ENCODE data around the gene ZNF423.

Gene ZNF423

DNA sequence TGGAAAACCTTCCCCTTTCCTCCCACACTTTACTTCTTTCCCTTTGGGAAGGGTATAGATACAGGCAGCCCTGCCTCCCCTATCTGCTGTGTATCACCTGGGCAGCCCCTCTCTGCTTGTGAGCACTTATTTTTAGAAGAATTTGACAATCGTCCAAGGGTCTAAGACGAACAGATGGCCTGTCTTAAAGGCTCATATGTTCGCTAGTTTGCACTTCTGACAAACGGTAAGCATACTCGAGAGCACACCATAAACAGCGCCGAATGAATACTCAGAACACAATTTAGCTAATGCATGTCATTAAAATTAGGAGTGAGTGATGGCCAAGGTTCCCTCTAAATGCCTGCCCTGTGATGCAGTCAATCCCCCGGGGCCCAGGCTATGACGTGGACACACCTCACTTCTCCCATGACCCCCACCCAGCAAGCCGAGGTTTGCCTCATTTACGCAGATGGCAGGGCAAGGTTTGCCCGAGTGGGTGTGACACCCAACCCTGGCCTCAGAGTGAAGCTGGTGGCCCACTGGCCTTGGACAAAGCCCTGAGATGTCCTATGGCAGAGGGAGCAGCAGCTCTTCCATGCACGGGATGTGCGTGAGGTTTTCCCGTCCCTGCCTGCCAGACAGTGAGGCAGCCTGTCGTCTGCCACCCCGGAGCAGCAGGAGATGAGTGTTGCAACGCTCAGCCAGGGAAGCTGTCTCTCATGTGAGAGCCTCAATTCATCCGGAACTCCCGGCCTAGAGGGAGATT lies 357.1 kb downstream of the ZNF423 start:
- DNase-seq (ENCODE audit: low read depth in 1 of 2, low spot score in 1 of 2) = no peak

DNA sequence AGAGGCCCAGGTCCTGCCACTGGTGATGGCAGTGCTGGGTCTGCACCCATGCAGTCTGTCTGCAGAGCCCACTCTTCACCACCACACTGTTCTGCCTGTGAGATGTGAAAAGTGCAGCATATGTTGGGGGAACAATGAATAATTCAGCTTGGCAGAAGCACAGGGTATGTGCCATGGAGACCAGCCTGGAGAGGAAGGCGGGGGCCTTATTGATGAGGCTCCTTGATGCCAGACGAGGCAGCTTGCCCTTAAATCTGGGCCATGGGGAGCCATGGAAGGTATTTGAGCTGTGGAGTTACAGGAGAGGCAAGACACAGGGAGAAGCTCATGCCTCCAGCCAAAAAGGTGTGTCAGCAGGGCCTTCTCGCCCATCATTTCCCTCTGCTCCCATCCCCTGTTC lies 357.6 kb downstream of the ZNF423 start:
- no peak for DNase-seq (ENCODE audit: low read depth in 1 of 2, low spot score in 1 of 2)

- no peak for DNase-seq (ENCODE audit: low read depth in 1 of 2, low spot score in 1 of 2)
Measured at GRCh38 chr16:49497466-49497865, 358.4 kb downstream of the ZNF423 start.

DNA sequence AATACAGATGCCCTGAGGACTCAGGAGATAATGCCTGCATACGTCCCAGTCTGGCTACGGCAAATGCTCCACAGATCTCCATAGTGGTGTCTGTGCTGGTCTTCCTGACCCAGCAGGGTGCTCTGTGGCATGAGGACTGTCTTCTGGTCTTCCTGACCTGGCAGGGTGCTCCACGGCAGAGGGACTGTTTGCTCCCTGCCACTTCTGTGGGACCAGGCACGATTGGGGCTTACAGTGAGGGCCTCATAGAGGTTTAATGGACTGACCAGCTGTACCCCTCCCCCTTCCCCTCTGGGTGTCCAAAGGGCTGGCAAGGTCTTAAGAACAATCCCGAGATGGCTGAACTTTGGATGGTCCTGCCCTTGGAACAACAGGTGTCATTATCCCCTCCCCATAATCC lies 359.3 kb downstream of the ZNF423 start:
- DNase-seq (ENCODE audit: low read depth in 1 of 2, low spot score in 1 of 2) = no peak

DNA sequence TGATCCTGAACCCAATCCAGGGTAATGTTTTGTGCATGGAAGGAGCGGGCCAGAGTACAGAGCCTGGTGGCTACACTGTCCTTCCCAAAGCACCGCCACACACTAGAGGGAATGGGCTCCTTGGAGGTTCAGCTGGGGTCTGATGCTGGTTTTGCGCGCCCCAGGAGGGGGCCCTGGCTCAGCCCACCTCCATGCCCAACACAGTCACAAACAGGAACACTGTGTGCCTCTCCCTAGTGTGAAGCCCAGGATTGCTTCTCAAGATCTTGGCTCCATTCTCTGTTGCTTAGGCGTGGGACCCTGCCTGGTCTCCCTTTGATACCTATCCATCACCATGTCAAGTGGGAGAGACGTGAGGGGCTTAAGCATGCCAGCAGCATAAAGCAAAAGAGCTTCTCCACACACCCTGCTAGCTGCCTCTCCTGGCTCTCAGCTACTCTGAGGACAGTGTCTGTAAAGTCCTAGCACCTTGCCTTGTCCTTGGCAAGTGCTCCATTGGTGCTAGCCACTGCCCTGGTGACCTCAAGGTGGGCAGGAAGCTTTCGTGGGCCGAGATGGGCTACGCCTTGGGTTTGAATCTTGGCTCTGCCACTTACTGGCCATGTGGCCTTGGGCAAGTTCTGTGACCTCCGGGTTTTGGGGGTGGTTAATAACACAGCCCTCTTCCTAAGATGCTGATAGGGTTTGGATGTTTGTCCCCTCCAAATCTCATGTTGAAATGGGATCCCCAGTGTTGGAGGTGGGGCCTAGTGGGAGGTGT lies 360.1 kb downstream of the ZNF423 start:
- DNase-seq (ENCODE audit: low read depth in 1 of 2, low spot score in 1 of 2) = no peak

DNA sequence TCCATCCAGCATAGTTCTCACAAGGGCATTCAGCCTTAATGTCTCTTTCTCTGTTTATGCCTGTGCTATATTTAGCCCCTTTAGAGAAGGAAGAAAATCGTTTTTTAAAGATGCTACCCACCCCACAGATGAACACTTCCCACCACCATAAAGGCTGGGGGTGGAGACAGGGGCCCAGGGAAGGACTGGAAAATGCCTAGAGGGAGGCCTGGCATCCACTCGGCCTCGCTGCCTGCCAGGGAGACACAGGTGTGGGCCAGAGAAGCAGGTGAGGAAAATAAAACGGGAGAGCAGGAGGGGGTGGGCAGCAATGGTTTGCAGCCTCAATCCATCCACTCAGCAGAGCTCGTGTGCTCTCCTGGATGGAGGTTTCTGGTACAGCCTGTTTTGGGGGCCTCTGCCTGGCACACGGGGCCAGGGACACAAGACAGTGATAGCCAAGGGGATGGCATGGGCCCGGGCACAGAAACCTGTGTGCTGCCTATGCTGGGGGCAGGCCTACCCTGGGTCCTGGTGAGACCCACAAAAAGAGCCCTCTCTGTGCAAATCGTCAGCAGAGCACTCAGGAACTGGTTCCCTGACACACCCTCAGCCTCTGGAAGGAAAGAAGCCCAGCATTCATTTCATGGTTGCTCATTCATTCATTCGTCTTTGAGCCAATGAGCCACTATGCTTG lies 360.9 kb downstream of the ZNF423 start:
- DNase-seq (ENCODE audit: low read depth in 1 of 2, low spot score in 1 of 2) = no peak

GRCh38 chr16:49494474-49494873 lies 361.4 kb downstream of the ZNF423 start:
- DNase-seq (ENCODE audit: low read depth in 1 of 2, low spot score in 1 of 2) = no peak

- DNase-seq (ENCODE audit: low read depth in 1 of 2, low spot score in 1 of 2) = no peak
Measured at GRCh38 chr16:49493836-49494235, 362.1 kb downstream of the ZNF423 start.

DNA sequence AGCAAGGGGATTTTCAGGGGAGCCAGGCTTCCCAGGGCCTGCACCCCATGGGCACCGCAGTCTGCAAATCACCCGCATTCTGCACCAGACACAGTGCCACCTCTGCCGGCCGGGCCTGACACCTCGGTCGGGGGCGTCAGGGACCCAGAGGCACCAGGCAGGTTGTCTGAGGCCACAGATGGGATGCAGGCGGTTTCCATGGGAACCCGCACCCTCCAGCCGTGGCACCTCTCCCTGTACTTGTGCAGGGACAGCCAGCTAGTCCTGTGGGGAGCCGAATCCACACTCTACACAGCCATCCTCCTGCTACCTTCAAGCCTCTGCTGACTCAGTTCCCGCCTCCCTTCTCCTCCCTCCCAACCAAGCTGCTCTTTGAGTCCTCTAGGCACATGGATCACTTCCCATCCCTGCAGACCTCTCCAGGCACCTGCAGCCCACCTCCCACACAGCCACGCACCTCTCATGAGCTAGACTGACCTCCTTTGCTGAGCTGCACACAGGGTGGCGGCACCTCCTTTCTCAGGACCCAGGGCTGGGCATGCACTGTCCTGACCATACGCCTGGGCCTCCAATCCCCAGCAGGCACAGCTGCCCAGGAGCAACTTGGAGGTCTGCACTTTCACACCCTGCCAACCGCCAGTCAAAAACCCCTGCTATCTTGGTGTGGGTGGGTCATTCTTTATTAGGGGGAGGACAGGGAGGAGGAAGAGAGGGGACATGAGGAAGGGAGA lies 362.9 kb downstream of the ZNF423 start:
- no peak for DNase-seq (ENCODE audit: low read depth in 1 of 2, low spot score in 1 of 2)

DNA sequence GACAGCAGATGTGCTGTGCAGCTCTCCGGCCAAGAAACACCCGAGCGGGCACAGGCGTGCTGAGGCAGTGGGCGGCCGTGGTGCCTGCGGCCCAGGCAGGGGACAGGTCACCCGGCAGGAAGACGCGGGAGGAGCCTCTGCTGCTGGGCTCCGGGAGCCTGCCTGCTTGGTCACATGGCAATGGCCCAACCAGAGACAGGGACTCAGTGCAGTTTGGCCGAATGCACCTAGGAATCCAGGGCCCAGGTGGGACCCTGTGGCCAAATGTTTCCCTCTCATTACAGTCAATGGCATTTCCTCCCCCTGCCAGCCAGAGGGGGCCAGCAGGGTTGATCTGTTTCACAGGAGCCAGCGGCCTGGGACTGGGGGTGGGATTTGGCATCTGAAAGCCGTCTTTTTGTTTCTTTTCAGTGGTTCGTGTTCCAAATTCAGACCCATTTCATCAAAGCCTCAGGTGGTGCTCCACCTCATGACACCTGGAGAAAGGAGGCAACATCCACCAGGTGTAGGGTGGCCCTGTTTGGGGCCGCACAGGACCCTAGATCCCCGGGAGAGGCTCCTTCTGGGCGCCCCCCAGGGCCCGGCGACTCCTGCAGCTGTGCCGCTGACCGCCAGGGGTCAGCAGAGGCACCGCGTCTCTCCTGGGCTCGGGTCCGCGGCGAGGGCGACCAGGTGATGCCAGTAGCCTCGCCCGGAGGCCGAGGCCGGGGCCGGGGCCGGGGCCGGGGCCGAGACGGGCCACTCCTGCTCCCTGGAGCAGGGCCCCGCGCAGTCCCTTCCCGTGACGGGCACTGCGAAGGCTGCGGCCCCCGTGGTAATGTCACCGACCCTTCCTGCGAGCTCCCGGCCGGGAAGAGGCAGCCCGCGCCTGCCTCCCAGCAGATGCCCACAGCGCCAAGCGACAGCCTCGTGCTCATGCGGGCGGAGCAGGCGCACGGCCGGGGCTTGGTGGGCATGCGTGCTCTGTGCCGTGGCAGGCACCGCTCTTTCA lies 363.8 kb downstream of the ZNF423 start:
- peak in 1 of 2 donors; percentile 29 for DNase-seq (ENCODE audit: low read depth in 1 of 2, low spot score in 1 of 2)

DNA sequence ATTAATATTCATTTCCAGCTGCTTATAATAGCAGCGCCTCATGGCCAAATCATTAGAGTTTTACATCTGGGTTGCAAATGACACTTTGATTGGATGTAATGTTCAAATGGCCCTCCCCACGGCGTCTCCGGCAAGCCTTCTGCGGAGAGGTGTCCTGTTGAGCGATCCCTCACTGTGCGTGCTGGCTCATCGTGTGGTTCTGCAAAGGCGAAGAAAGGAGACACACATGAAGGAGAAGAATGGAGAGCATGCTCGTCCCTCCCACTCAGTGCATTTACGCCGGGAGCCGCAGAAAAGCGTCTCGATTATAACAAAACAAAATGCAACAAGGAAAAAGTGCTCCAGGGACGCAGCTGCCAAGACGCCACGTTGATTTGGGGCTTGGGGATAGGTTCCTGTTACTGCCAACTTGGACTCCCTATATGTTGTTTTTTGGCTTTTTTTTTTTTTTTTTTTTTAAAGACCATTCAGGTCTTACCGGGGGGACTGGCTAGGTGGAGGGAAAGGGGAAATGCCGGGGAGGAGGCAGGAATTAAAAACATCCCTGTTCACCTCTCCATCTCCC lies 364.7 kb downstream of the ZNF423 start:
- no peak for DNase-seq (ENCODE audit: low read depth in 1 of 2, low spot score in 1 of 2)

DNA sequence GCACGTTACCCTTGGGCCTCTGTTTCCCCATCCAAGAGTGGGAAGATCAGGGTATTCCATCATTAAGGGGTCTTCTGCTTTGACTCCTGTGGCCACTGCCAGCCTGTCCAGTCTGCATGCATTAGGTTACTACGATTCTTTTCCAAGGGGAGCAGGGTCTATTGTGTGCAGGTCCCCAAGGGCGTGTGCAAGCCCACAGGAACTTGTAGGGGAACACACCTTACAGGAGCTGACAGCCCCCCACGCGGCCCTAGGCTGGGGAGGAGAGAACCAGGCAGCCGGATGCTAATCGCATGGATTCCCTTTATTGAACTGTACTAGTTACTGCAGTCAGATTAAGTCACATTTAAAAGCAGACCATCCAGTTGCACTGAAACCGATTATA lies 365.6 kb downstream of the ZNF423 start:
- no peak for DNase-seq (ENCODE audit: low read depth in 1 of 2, low spot score in 1 of 2)

GRCh38 chr16:49489686-49490320 lies 366.1 kb downstream of the ZNF423 start:
- DNase-seq (ENCODE audit: low read depth in 1 of 2, low spot score in 1 of 2) = no peak

- DNase-seq (ENCODE audit: low read depth in 1 of 2, low spot score in 1 of 2) = no peak
Measured at GRCh38 chr16:49488740-49489525, 367.0 kb downstream of the ZNF423 start.

DNA sequence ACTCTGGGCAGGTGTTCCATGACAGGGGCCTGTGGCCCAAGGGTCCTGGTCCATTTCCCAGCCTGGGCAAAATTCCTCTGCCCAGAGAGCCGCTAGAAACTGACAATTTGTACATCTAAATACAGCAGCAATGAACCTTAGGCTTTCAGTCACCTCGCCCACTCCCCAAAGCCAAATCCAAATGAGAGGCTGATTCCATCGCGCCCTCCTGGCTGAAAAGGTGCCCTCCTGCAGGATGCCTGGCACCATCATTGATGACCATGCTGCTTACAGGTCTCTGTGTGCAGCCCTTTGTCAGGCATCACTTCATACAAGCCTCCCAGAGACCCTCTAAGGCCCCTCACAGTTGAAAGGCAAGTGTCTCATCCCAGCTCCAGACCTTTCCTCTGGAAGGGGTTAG lies 367.6 kb downstream of the ZNF423 start:
- no peak for DNase-seq (ENCODE audit: low read depth in 1 of 2, low spot score in 1 of 2)

DNA sequence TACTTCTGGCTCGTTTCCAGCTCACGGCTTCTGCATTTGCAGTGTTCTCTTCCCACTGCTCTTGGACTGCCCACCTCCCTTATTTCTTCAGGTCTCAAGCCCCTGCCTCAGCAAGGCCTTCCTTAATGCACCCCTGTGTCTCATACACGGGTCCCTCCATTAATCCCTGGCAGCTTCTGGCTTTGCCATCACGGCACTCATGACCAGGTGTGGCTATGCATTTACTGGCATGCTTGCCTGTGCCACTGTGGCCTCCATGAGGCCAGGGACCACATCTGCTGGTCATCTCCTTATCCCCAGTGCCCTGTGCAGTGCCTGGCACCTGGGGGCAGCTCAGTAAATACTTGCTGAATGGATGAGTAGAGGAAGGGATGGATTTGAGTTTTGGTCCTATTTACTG lies 368.2 kb downstream of the ZNF423 start:
- DNase-seq (ENCODE audit: low read depth in 1 of 2, low spot score in 1 of 2) = no peak

DNA sequence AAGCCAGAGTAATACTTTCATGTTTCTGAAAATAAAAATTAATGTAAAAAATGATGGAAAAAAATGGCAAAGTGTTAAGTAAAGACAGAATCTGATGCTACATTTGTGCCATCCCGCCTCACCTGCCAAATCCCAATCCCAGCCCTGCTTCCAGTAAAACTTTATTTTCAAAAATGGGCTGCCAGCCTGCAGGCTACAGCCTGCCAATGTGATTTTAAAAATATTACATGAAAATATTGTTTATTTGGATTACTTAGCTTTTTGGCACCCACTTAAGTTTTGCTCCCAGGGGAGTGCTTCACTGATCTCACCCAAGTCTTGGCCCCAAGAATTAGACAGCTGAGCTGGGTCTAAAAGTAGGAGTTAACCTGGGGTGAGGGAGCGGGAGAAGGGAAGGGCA lies 369.5 kb downstream of the ZNF423 start:
- DNase-seq (ENCODE audit: low read depth in 1 of 2, low spot score in 1 of 2) = no peak

DNA sequence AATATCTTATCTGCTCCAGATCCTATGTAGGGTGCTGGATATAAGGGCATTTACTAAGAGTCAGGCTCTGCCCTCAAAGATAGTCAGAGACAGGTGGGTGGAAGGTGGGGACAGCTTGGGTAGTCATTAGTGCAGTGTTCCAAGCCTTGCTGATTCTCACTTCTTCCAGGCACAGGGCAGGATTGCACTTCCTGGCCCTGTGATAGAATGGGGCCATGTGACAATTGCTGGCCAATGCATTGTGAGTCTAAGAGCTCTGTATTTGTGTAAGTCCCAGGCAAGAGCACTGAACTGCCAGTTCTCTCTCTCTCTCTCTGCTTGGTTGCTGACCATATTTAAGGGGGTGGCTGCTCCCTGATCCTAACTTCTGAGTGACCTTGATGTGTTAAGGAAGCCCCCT lies 370.2 kb downstream of the ZNF423 start:
- no peak for DNase-seq (ENCODE audit: low read depth in 1 of 2, low spot score in 1 of 2)

DNA sequence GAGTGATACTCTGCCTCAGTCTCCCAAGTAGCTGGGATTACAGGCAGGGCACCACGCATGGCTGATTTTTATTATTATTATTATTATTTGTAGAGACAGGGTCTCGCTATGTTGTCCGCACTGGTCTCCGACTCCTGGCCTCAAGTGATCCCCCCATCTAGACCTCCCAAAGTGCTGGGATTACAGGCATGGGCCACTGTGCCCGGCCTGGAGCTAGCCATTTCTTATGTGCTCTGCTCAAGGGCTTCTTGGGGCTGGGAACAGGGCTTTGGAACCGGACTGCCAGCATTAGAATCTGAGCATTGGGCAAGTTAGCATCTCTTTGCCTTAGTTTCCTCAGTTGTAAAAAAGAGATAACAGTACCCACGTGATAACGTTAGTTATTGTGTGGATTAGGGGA lies 371.0 kb downstream of the ZNF423 start:
- no peak for DNase-seq (ENCODE audit: low read depth in 1 of 2, low spot score in 1 of 2)

Measured in stimulated activated CD4-positive, alpha-beta T cell treated with anti-CD3 and anti-CD28 coated beads, Interleukin-15, amount 100 ng/mL, for 1 hour (primary cell).